Tibial nerve (tissue), 4 donors: Measurements from ENCODE around the gene MEIOB. TPM values are rescaled to one million over a fixed set of nuclear protein-coding genes. Genes with fewer than 3 reads are reported as not detected.
A peak's percentile ranks its signal among the peaks of the same experiment; 100 is the strongest.

Source experiments
- DNase-seq, 2 donors: peaks; one replicate each; pipeline ENCODE4 v3.0.0-alpha.2; 2019; ENCODE audit warnings: low spot score in 2 of 2
- H3K27ac ChIP-seq, 4 donors: fragments of 200-600 bp; sonication (generic) in 3 of 4; one replicate each; pipeline ENCODE4 v1.5.1; 2017 to 2019; ENCODE audit warnings: mild to moderate bottlenecking in 1 of 4
- H3K27me3 ChIP-seq, 2 donors: fragments of 200-600 bp; sonication (generic) in 1 of 2; one replicate each; pipeline versions ENCODE4 v1.5.1 to v1.6.0; 2017 to 2019
- H3K36me3 ChIP-seq, 3 donors: fragments of 200-600 bp; sonication (generic); one replicate each; pipeline ENCODE4 v1.5.1; 2018 to 2019
- H3K4me1 ChIP-seq, 4 donors: fragments of 200-600 bp; sonication (generic) in 3 of 4; one replicate each; pipeline ENCODE4 v1.5.1; 2017 to 2019
- H3K4me3 ChIP-seq, 4 donors: fragments of 200-600 bp; sonication (generic) in 3 of 4; one replicate each; pipeline ENCODE4 v1.5.1; 2017 to 2019; ENCODE audit warnings: mild to moderate bottlenecking in 1 of 4, moderate library complexity in 1 of 4
- H3K9me3 ChIP-seq, 4 donors: fragments of 200-600 bp; sonication (generic) in 3 of 4; one replicate each; pipeline ENCODE4 v1.5.1; 2017 to 2019
- EP300 ChIP-seq, 2 donors: sonication (generic); formaldehyde crosslinking; IDR thresholded peaks; one replicate each; pipeline ENCODE4 v1.6.1; 2017; ENCODE audit warnings: antibody characterized with exemption in 2 of 2, mild to moderate bottlenecking in 1 of 2
- POLR2A ChIP-seq, 2 donors: fragments of 450-650 bp; IDR thresholded peaks; one replicate each; pipeline ENCODE4 v1.6.1; 2017; ENCODE audit warnings: antibody characterized with exemption in 2 of 2, mild to moderate bottlenecking in 2 of 2, moderate library complexity in 2 of 2
- WGBS, 2 donors: methylation state at CpG; one replicate each; pipeline ENCODE4 v1.1.5; 2018; 5-methylcytosine and 5-hydroxymethylcytosine counted together
- total RNA-seq, 4 donors: library from RNA; depleted of rRNA; stranded (reverse); fragments of >200 nt; gene quantifications; one replicate each; pipeline ENCODE4 v1.1.0, GENCODE V29; 2016
- TF ChIP-seq, protein P1 (sequence below), 5 experiments: fragments of 200-600 bp in 3 of 5; fragments of 450-650 bp in 2 of 5; sonication (generic) in 3 of 5; IDR thresholded peaks; one replicate each; pipeline ENCODE4 v1.5.1; 2016 to 2019; ENCODE audit warnings: antibody characterized with exemption in 5 of 5, mild to moderate bottlenecking in 3 of 5, moderate library complexity in 2 of 5

Gene MEIOB
- total RNA-seq, 4 donors from 2014 or later, result not detected

DNA sequence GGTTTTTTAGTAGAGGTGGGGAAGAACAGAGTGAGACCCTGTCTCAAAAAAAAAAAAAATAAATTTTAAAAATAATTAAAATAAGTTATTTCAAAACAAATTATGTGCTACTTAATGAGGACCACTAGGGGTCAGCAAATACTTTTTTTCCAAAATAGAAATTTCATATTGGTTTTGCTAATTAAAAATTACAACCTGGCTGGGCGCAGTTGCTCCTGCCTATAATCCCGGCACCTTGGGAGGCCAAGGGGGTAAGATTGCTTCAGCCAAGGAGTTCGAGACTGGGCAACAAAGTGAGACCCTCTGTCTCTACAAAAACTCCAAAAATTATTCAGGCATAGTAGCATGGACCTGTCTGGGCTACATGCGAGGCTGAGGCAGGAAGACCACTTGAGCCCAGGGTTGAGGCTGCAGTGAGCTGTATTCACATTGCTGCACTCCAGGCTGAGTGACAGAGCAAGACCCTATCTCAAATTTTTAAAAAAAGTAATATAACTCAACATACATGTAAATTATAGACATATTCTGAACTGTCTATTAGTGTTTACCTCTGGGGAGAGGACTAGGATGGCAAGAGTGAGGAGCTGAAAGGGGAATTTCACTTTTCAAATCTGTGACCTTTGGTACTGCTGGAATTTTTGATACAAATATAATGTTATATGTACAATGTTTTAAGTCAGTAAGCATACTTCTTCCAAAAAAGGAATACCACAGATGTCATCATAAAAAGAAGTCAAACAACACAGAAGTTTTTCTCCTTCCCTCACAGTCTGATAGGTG is 8.1 kb downstream of the MEIOB start:
- H3K27ac ChIP-seq, result no peak overlapping the region
- H3K36me3 ChIP-seq, result no peaks in the 10 kb centered on the region
- no peak overlapping the region for H3K4me3 ChIP-seq
- DNase-seq, result no peak
- no peaks in the 10 kb centered on the region for H3K9me3 ChIP-seq
- 10% methylated on average over 4 of the region's 4 CpGs for WGBS, 2 donors
- peaks cover 0 to 61% of the 10 kb centered on the region in 2 donors for H3K27me3 ChIP-seq
- TF ChIP-seq EP300 (IDR thresholded peaks at IDR 0.05) (no peak), POLR2A (IDR thresholded peaks at IDR 0.05) (no peak)
- TF ChIP-seq, protein P1, sequence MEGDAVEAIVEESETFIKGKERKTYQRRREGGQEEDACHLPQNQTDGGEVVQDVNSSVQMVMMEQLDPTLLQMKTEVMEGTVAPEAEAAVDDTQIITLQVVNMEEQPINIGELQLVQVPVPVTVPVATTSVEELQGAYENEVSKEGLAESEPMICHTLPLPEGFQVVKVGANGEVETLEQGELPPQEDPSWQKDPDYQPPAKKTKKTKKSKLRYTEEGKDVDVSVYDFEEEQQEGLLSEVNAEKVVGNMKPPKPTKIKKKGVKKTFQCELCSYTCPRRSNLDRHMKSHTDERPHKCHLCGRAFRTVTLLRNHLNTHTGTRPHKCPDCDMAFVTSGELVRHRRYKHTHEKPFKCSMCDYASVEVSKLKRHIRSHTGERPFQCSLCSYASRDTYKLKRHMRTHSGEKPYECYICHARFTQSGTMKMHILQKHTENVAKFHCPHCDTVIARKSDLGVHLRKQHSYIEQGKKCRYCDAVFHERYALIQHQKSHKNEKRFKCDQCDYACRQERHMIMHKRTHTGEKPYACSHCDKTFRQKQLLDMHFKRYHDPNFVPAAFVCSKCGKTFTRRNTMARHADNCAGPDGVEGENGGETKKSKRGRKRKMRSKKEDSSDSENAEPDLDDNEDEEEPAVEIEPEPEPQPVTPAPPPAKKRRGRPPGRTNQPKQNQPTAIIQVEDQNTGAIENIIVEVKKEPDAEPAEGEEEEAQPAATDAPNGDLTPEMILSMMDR (IDR thresholded peaks at IDR 0.05), result peak; percentile 27 to 67 (median 51)
- no peaks in the 10 kb centered on the region for H3K4me1 ChIP-seq

DNA sequence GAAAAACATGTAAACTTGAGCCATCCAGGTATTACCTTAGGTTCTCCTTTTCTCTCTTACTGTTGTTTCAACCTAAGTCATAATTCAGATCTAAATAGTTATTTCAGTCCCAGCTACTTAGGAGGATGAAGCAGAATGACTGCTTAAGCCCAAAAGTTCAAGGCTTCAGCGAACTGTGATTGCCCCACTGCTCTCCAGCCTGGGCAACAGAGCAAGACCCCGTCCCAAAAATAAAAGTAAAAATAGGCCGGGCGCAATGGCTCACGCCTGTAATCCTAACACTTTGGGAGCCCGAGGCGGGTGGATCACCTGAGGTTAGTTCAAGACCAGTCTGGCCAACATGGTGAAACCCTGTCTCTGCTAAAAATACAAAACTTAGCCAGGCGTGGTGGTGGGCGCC is 9.6 kb downstream of the MEIOB start:
- no peaks in the 10 kb centered on the region for H3K4me1 ChIP-seq
- no peak overlapping the region for H3K27ac ChIP-seq
- no peak overlapping the region for H3K4me3 ChIP-seq
- H3K36me3 ChIP-seq, result no peaks in the 10 kb centered on the region
- no peak for DNase-seq
- H3K27me3 ChIP-seq, result peaks cover 0 to 70% of the 10 kb centered on the region in 2 donors
- 77 to 81% methylated on average over 9 of the region's 9 CpGs for WGBS, 2 donors
- TF ChIP-seq, protein P1 (IDR thresholded peaks at IDR 0.05), result no peak
- H3K9me3 ChIP-seq, result no peaks in the 10 kb centered on the region

DNA sequence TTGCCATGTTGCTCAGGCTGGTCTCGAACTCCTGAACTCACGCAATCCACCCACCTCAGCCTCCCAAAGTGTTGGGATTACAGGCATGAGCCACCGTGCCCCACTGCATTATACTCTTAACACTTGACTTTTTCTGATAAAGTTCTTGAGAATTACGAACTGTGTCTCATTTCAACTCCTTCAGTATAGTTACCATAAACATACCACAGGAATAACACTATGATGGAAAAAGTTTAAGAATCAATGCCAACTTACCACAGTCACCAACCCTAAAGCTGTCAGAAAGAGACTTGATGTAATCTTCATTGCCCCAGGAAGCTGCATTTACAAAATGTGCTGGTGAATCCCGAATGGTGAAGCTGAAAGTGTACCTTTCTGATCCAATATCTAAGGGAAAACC is 10.2 kb downstream of the MEIOB start:
- no peak for TF ChIP-seq EP300 (IDR thresholded peaks at IDR 0.05)
- TF ChIP-seq, protein P1 (IDR thresholded peaks at IDR 0.05), result no peak
- TF ChIP-seq POLR2A (IDR thresholded peaks at IDR 0.05), result no peak
- WGBS, 2 donors, result 70 to 76% methylated on average over 5 of the region's 5 CpGs
- H3K4me1 ChIP-seq, result no peaks in the 10 kb centered on the region
- H3K27ac ChIP-seq, result no peak overlapping the region
- no peak for DNase-seq
- H3K27me3 ChIP-seq, result peaks cover 0 to 77% of the 10 kb centered on the region in 2 donors
- H3K36me3 ChIP-seq, result no peaks in the 10 kb centered on the region
- no peak overlapping the region for H3K4me3 ChIP-seq
- H3K9me3 ChIP-seq, result no peaks in the 10 kb centered on the region

DNA sequence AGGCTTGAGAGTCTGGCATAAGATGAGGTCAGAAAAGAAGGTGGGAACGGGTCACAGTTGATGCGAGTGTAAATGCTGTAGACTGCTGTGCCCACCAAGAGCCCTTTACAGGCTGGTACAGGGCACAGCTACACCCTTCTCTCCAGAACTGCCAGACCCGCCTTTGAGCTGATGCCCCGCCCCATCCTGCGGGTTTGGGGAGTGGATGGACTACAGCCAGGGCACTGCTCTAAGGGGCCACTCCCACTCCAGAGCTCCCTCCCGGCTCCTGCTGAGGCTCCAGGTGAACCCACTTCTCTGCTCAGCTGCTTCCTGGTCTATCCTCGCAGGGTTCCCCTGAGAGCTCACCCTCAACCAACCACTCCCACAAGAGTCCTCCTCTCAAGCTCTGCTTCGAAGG is 12.3 kb downstream of the MEIOB start:
- H3K4me3 ChIP-seq, result no peak overlapping the region
- H3K27me3 ChIP-seq, result peaks cover 0 to 77% of the 10 kb centered on the region in 2 donors
- TF ChIP-seq, protein P1 (IDR thresholded peaks at IDR 0.05), result no peak
- TF ChIP-seq EP300 (IDR thresholded peaks at IDR 0.05) (no peak), POLR2A (IDR thresholded peaks at IDR 0.05) (no peak)
- no peaks in the 10 kb centered on the region for H3K36me3 ChIP-seq
- DNase-seq, result no peak
- 26 to 30% methylated on average over 8 of the region's 8 CpGs for WGBS, 2 donors
- H3K9me3 ChIP-seq, result no peaks in the 10 kb centered on the region
- no peaks in the 10 kb centered on the region for H3K4me1 ChIP-seq
- H3K27ac ChIP-seq, result no peak overlapping the region

DNA sequence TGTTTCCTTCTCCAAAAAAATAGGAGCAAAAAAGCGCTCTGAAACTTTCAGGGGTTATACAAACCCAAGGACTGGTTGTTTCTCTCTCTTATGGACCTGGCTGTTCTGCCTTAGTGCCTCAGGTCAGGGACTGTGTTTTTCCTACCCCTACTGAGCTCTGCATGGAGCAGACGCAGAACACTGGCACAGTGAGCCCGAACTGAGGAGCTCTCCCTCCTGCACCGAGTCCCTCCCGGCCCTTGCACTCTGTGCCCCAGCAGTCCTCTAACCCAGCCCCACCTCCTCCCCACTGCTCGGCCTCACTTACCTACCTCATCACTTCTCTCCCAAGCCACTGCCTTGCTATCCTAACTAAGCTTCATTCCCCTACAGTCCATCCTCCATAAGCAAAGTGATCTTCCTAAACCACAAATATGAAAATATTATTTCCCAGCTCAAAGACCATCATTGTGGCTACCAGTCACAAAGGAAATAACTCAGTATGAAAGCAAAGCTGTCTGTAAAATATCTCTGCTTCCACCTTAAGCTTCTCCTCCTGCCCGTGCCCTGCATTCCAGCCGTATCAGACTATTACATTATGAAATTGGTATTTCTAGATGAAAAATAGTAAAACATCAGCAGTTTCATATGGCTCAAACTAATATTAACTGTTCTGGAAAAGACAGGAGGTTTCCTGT is 13.6 kb downstream of the MEIOB start:
- no peak for DNase-seq
- TF ChIP-seq POLR2A (IDR thresholded peaks at IDR 0.05), result no peak
- Histone ChIP-seq H3K27me3 (peaks cover 0 to 77% of the 10 kb centered on the region in 2 donors), H3K4me3 (no peak overlapping the region), H3K27ac (no peak overlapping the region), H3K9me3 (no peaks in the 10 kb centered on the region), H3K36me3 (no peaks in the 10 kb centered on the region), H3K4me1 (no peaks in the 10 kb centered on the region)
- 17 to 20% methylated on average over 8 of the region's 8 CpGs for WGBS, 2 donors
